DMS114 treated with DMSO at 0.1 percent for 48 hours (cell line): ENCODE measurements around the gene CALCOCO2.
"Not testable (repeated sequence)": the region's sequence is repeated elsewhere in the genome, so short reads cannot be mapped to it uniquely, and the experiment has no call there.

Source experiments
- DNase-seq: peaks from one replicate; lab custom pipeline; 2025; ENCODE audit not compliant: unreplicated experiment; lab: John Stamatoyannopoulos, UW

The CALCOCO2 gene

GRCh38 chr17:48820936-48821335 is 9.9 kb upstream of the CALCOCO2 start:
- not testable (repeated sequence) for DNase-seq

GRCh38 chr17:48825446-48826381 is 5.1 kb upstream of the CALCOCO2 start:
- no peak for DNase-seq

GRCh38 chr17:48831549-48831883 is 681 bp downstream of the CALCOCO2 start:
- no peak for DNase-seq

- DNase-seq = no peak
Measured at GRCh38 chr17:48834973-48835372, 4.1 kb downstream of the CALCOCO2 start.

- DNase-seq = no peak
Measured at GRCh38 chr17:48835971-48836370, 5.1 kb downstream of the CALCOCO2 start.

GRCh38 chr17:48837458-48837857 is 6.6 kb downstream of the CALCOCO2 start:
- not testable (repeated sequence) for DNase-seq

GRCh38 chr17:48840441-48840840 is 9.6 kb downstream of the CALCOCO2 start:
- no peak for DNase-seq

GRCh38 chr17:48841395-48841831 is 10.6 kb downstream of the CALCOCO2 start:
- DNase-seq = no peak

GRCh38 chr17:48842746-48843145 is 11.9 kb downstream of the CALCOCO2 start:
- DNase-seq = no peak

DNA sequence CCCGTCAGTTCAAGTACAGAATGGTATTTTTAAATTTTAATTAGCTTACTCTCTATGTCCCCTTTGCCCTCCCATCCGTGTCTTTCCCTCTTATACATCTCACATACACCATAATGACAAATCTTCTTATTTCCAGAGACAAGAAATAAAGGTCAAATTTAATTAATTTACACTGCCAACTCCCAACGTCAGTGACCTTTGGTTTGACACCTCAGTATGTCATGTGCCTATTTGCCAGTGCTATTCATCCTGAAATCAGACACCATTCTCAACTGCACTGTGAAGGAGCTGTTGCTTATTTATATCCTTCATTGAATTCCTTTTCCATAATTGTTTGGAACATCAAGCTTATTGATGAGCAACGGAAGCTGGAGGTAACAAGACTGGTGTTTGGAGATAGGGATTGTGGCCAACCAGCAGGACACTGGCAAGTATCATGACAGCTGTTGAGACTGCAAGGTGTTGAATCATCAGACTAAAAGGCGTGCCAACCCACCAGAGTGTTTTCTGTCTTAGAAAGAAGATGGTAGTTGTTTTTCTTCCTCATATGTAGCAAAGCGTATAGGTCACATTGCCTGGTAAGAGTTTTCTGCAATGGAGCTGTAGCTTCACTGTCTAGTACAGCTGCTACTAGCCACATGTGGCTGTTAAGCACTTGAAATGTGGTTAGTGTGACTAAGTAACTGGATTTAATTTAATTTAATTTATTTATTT is 12.5 kb downstream of the CALCOCO2 start:
- DNase-seq = no peak

DNA sequence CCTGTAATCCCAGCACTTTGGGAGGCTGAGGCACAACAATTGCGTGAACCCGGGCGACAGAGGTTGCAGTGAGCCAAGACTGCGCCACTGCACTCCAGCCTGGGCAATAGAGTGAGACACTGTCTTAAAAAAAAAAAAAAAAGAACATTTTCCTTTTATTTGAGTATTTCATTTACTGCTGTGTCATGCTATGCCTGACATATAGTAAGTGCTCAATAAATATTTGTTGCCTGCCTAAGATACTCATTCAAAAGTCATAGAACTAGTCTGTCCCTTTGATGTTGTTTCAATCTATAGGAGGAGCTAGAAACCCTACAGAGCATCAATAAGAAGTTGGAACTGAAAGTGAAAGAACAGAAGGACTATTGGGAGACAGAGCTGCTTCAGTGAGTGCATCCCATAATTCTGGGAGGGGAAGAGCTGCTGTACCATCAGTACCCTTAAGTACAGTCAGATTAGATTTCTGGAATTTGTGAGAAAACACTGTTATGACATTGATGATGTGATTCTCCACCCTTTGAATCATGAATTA is 20.0 kb downstream of the CALCOCO2 start:
- no peak for DNase-seq

- DNase-seq = no peak
Measured at GRCh38 chr17:48854774-48855476, 24.1 kb downstream of the CALCOCO2 start.

DNA sequence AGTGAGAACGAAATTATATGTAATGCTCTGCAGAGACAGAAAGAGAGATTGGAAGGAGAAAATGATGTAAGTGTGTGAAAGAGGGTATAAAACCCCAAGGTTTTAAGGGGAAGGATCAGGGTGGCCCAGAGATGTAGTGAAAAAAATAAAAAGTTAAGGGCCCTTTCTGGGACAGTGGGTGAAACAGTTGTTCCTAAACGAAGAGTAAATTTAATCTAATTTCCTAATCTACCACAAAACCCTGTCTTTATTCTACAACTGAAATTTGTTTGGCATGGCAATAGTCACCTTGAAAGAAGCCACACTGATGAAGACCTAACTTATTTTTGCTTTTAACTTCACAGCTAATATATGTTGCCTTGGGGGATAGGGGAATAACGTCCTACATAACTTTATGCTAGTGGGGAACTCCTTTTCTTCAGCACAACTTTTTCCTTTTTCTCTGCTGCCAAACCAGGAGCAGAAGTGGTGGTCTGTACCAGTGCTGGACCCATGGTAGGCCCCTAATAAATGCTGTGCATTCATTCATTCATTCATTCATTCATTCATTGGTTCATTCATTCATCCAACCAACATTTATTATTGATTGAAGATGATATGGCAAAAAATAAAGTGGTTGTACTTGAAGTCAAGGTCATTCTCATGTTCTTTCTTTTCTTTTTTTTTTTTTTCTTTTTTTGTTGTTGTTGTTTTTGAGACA is 25.4 kb downstream of the CALCOCO2 start:
- DNase-seq = no peak

DNA sequence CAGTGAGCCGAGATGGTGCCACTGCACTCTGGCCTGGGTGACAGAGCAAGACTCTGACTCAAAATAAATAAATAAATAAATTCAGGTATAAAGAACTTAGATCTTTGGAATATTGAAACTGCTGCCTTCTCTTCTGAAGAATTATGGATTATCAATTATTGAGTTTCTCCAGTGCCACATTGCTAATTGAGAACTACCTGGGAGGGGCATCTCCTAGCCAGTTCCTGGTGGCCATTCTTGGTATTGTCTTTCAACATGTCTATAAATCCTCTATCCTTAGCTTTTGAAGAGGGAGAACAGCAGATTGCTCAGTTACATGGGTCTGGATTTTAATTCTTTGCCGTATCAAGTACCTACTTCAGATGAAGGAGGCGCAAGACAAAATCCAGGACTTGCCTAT is 29.2 kb downstream of the CALCOCO2 start:
- no peak for DNase-seq

- no peak for DNase-seq
Measured at GRCh38 chr17:48860456-48860855, 29.6 kb downstream of the CALCOCO2 start.

GRCh38 chr17:48868916-48869500 is 38.2 kb downstream of the CALCOCO2 start:
- DNase-seq = no peak

- DNase-seq = no peak
Measured at GRCh38 chr17:48869821-48870318, 39.0 kb downstream of the CALCOCO2 start.

DNA sequence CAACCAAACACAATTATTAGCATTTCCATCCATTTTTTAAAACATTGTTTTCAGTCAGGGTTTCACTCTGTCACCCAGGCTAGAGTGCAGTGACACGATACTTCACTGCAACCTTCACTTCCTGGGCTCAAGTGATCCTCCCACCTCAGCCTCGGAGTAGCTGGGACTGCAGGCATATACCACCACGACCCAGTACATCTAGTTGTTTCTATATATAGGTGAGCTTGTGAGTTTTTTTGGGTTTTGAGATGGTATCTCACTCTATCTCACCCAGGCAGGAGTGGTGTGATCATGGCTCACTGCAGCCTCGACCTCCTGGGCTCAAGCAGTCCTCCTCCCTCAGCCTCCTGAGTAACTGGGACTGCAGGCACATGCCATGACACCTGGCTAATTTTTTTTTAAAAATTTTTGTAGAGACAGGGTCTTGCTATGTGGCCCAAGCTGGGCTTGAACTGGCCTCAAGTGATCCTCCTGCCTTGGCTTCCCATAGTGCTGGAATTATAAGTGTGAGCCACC is 40.3 kb downstream of the CALCOCO2 start:
- no peak for DNase-seq

GRCh38 chr17:48871551-48872351 is 40.9 kb downstream of the CALCOCO2 start:
- no peak for DNase-seq
